ENCODE results near the gene GCNA.
A peak's percentile ranks its signal among the peaks of the same experiment; 100 is the strongest.

Gene GCNA

GRCh38 chrX:71615954-71616353 lies 37.7 kb downstream of the GCNA start:
- no peak for DNase-seq (ENCODE audit: low read depth)

- DNase-seq (ENCODE audit: low read depth): no peak
Observed at GRCh38 chrX:71616672-71617529, 38.7 kb downstream of the GCNA start.

GRCh38 chrX:71617742-71618141 lies 39.5 kb downstream of the GCNA start:
- DNase-seq (ENCODE audit: low read depth): no peak

GRCh38 chrX:71618303-71618721 lies 40.1 kb downstream of the GCNA start, which contains the start of gene CXCR3:
Gene CXCR3 (minus strand): TSS chrX:71618511. CDS start chrX:71618449, 62 bp downstream.
- DNase-seq (ENCODE audit: low read depth): peak; percentile 30

- no peak for DNase-seq (ENCODE audit: low read depth)
Observed at GRCh38 chrX:71618787-71619186, 40.5 kb downstream of the GCNA start.

- DNase-seq (ENCODE audit: low read depth): no peak
Observed at GRCh38 chrX:71619193-71619592, 41.0 kb downstream of the GCNA start.

- no peak for DNase-seq (ENCODE audit: low read depth)
Observed at GRCh38 chrX:71619986-71620385, 41.7 kb downstream of the GCNA start.

- no peak for DNase-seq (ENCODE audit: low read depth)
Observed at GRCh38 chrX:71621603-71622002, 43.4 kb downstream of the GCNA start.

GRCh38 chrX:71622032-71622575 lies 43.9 kb downstream of the GCNA start:
- DNase-seq (ENCODE audit: low read depth): no peak

GRCh38 chrX:71622576-71623450 lies 44.6 kb downstream of the GCNA start:
- DNase-seq (ENCODE audit: low read depth): peak; percentile 12

GRCh38 chrX:71623714-71624113 lies 45.5 kb downstream of the GCNA start:
- DNase-seq (ENCODE audit: low read depth): no peak

GRCh38 chrX:71625471-71625870 lies 47.2 kb downstream of the GCNA start:
- no peak for DNase-seq (ENCODE audit: low read depth)

GRCh38 chrX:71626576-71626975 lies 48.3 kb downstream of the GCNA start:
- DNase-seq (ENCODE audit: low read depth): no peak

- DNase-seq (ENCODE audit: low read depth): no peak
Observed at GRCh38 chrX:71627588-71628404, 49.6 kb downstream of the GCNA start.

- DNase-seq (ENCODE audit: low read depth): no peak
Observed at GRCh38 chrX:71629467-71629866, 51.2 kb downstream of the GCNA start.

GRCh38 chrX:71632923-71633657 lies 54.9 kb downstream of the GCNA start:
- no peak for DNase-seq (ENCODE audit: low read depth)

GRCh38 chrX:71634366-71634765 lies 56.1 kb downstream of the GCNA start:
- DNase-seq (ENCODE audit: low read depth): no peak

- no peak for DNase-seq (ENCODE audit: low read depth)
Observed at GRCh38 chrX:71636438-71637252, 58.4 kb downstream of the GCNA start.

- no peak for DNase-seq (ENCODE audit: low read depth)
Observed at GRCh38 chrX:71637253-71637618, 59.0 kb downstream of the GCNA start.

GRCh38 chrX:71637848-71638247 lies 59.6 kb downstream of the GCNA start:
- no peak for DNase-seq (ENCODE audit: low read depth)

Measured in activated T-cell treated with anti-CD3 and anti-CD28 coated beads for 1 hour (primary cell).